ENCODE data around the gene GPR141.

Gene GPR141

DNA sequence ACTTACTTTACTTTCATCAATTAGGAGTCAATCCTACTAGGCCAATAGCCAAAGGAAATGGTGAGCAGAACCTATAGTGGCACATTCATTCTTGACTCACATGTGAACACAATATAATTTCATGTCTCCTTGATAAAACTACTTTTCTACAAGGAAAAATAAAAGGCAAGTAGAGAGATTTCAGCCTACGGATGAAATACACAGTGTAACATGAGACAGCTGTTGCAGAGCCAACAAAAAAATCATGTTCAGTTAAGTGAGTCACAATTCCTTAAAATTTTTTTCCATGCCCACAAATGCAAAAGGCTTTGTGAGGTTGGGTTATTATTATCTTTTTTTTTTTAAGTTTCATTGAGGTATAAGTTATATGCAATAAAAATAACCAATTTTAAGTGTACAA is 54.8 kb downstream of the GPR141 start:
- DNase-seq: no peak

- DNase-seq: no peak
Measured at GRCh38 chr7:37740398-37740797, 56.8 kb downstream of the GPR141 start.

DNA sequence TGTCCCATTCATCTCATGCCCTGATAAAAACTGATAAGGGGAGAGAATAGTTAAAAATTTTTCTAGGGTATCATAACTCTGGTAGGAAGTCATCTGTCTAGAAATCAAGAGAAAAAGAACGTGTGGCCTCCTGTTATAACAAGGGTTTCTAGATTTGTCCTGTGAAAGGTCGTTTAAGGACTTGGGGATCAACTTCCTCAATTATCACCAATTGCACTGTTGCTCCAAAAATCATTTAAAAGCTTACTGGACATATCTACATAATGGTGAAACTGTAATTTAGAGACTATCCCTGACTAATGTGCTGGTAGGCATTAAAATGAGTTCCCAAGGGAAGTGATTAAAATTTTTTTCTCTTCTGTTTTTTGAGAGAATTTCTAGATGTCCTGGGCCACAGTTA is 58.2 kb downstream of the GPR141 start:
- no peak for DNase-seq

GRCh38 chr7:37751096-37751495 is 67.5 kb downstream of the GPR141 start:
- no peak for DNase-seq

- no peak for DNase-seq
Measured at GRCh38 chr7:37753398-37754050, 70.0 kb downstream of the GPR141 start.

DNA sequence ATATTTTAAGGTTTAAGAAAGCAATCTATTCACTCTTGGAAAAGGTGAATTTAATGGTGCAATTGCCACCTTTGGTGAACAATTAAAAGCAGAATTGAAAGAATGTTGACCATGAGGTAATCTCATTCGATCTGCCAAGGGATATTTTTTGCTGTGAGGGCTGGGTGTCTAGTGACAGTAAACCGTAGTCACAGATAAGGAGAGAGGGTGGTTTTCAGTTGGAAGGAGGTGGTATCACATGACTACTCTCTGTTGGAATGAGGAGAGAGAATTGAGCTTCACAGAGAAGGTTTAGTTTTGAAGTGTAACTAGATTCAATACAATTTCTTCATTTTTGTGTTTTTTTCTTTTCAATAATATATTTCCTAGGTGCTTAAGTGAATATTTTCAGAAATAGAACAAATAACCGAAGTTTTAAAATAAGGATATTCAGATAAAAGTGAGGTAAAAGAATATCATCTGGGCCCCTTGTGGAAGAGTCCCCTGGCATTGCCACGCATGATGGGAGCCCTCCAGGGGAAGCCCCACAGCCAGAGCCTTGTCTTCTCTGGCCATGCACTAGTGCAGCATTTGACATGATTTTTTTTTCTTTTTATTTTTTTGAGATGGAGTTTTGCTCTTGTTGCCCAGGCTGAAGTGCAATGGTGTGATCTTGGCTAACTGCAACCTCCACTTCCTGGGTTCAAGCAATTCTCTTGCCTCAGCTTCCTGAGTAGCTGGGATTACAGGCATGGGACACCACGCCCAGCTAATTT is 73.4 kb downstream of the GPR141 start:
- no peak for DNase-seq

DNA sequence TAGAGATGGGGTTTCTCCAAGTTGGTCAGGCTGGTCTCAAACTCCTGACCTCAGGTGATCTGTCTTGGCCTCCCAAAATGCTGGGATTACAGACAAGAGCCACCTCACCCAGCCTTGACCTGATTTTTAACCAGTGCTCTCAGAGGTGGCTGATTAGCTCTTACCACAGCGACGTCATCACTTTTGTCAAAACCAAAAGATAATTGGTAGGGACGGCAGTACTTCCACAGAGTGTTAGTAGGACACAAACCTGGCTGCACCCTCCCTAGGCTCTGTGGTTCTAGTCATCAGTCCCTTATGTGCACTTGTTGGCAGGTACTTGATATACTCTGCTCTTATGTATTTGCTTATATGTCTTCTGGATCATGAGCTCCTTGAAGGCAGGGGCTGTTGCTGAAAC is 74.0 kb downstream of the GPR141 start:
- no peak for DNase-seq

- no peak for DNase-seq
Measured at GRCh38 chr7:37758501-37759045, 75.0 kb downstream of the GPR141 start.

- no peak for DNase-seq
Measured at GRCh38 chr7:37759526-37759925, 76.0 kb downstream of the GPR141 start.

DNA sequence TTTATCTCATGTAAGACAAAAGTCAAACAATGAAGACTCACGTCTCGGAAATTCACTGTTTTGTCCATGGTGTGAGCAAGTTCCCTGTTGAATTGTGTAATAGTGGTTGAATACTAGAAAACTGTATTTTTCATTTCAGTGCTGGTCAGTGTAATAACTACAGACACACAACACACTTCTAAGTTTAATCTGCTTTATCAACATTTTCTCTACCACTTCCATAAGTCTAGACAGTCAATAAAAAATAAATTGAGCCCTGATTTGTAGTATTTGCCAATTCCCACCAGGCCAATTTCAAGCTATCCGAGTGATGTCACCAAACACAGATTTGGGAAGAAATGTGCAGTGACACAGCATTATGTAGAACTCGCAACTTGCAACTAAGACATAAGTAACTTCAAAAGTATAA is 81.9 kb downstream of the GPR141 start:
- DNase-seq: no peak

GRCh38 chr7:37765872-37766525 is 82.4 kb downstream of the GPR141 start:
- no peak for DNase-seq

- no peak for DNase-seq
Measured at GRCh38 chr7:37768611-37769010, 85.0 kb downstream of the GPR141 start.

- DNase-seq: no peak
Measured at GRCh38 chr7:37769291-37769690, 85.7 kb downstream of the GPR141 start.

DNA sequence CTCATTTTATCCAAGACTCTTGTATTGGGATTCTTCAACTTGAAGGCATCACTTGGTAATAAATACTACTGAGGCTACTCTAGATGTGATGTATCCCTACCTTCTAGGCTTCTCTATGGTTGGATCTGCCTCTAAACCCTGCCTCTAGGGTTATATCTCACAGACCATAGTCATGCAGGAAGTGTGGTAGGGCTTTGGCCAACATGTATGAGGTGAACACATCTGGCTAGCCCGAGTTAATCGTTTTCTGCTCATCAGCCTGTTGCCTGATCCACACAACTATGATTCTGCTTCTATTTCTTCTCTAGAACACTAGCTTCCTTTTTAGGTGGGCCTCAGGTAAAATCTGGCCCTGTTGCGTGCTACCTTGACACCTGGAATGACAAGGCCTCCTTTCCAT is 86.2 kb downstream of the GPR141 start:
- no peak for DNase-seq

- no peak for DNase-seq
Measured at GRCh38 chr7:37770838-37771237, 87.3 kb downstream of the GPR141 start.

- DNase-seq: no peak
Measured at GRCh38 chr7:37771342-37771741, 87.8 kb downstream of the GPR141 start.

DNA sequence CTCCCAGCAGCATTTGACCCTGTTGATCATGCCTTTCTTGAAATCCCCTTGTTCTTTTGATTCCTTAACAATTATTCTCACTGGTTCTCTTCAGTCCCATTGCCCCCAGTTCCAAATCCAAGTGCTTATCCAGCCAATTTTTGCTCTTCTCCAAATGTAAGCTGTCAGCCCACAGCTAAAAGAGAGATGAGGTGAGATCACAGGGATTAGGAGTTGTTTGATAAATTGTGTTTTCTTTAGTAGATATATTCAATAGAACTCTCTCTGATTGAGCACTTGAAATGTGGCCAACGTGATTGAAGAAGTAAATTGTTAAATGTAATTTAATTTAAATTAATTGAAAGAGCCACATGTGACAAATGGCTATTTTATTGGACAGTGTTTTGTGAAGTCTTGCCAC is 88.2 kb downstream of the GPR141 start:
- no peak for DNase-seq

DNA sequence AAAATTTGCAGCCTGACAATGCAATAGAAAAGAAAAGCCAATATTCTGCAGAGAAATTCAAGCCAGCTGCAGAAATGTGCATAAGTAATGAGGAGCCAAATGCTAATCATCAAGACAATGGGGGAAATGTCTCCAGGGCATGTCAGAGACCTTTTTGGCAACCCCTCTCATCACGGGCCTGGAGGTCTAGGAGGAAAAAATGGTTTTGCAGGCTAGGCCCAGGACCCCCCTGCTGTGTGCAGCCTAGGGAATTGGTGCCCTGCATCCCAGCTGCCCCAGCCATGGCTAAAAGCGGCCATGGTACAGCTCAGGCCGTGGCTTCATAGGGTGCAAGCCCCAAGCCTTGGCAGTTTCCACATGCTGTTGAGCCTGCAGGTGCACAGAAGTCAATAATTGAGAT is 92.4 kb downstream of the GPR141 start:
- DNase-seq: no peak

DNA sequence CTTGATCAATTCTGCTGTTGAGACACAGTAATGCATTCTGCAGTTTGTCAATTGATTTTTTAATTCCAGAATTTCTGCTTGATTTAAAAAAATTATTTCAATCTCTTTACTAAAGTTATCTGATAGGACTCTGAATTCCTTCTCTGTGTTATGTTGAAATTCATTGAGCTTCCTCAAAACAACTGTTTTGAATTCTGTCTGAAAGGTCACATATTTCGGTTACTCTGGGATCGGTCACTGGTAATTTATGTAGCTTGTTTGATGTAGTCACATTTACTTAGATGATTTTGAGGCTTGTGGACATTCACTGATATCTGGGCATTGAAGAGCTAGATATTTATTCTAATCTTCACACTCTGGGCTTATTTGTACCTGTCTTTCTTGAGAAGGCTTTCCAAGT is 97.6 kb downstream of the GPR141 start:
- DNase-seq: no peak

GRCh38 chr7:37782166-37782565 is 98.6 kb downstream of the GPR141 start:
- DNase-seq: no peak

- DNase-seq: no peak
Measured at GRCh38 chr7:37784015-37784414, 100.4 kb downstream of the GPR141 start.

DNA sequence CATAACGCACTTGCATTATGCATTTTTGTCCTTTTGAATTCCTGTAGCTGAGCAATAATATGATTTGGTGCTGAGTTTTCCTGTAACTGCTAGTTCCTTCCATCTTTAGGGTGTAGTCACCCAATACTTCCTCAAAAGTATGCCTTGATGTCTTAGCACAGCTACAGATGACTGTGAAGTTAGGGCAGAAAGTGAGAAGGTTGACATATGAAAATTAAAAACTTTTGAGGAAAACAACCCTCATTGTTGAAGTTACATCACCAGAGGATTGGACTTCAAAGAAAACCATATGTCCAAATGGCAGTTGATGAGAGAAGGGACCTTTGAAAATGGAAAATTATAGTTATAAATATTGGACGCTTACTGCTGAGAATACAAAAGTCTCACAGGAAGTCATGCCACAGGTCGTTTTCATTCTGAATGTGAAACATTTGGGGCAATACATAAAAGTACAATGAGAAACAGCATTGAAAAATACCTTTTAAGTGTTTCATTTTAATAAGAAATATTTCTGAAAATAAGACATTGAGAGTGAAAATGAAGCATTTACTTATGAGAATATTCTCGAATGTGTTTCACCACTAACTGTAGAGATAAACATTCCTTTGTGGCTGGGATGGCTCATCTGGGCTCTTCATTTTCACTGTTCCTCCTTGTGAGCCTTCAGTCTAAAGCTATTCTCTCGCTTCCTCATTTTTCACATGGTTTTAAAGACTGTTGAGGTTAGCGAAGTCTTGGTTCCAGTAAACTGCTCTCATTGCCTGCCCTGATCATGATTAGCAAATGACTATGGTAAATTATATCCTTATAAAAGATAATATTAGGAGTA is 103.4 kb downstream of the GPR141 start:
- peak; percentile 58 for DNase-seq
